NT2/D1 (cell line): Measurements from ENCODE around the gene SMIM8.

Source experiments
- DNase-seq: peaks from one replicate; pipeline ENCODE4 v3.0.0-alpha.2; 2011; ENCODE audit warnings: low read depth, low spot score
- H3K27me3 ChIP-seq: 2 replicates; pipeline ENCODE4 v1.6.0; 2011; ENCODE audit warnings: mild to moderate bottlenecking; ENCODE audit not compliant: insufficient read length, insufficient read depth
- H3K36me3 ChIP-seq: 2 replicates; pipeline ENCODE4 v1.6.1; 2011; ENCODE audit warnings: mild to moderate bottlenecking, low read length, mixed read lengths; ENCODE audit not compliant: insufficient read depth, insufficient read length
- H3K4me1 ChIP-seq: 2 replicates; pipeline ENCODE4 v1.5.1; 2011; ENCODE audit not compliant: insufficient read depth, insufficient read length
- H3K4me3 ChIP-seq: 2 replicates; pipeline ENCODE4 v1.5.1; 2011; ENCODE audit warnings: low read depth; ENCODE audit not compliant: insufficient read length
- H3K9ac ChIP-seq: 2 replicates; pipeline ENCODE4 v1.6.0; 2011; ENCODE audit warnings: low read depth; ENCODE audit not compliant: insufficient read length
- H3K9me3 ChIP-seq: 2 replicates; pipeline ENCODE4 v1.5.1; 2011; ENCODE audit warnings: mild to moderate bottlenecking, low read length; ENCODE audit not compliant: insufficient read depth
- SUZ12 ChIP-seq: IDR thresholded peaks from 2 replicates; pipeline ENCODE4 v1.6.1; 2011; ENCODE audit not compliant: insufficient read length, insufficient read depth; ENCODE audit errors: extremely low read depth
- YY1 ChIP-seq: IDR thresholded peaks from 2 replicates; pipeline ENCODE4 v1.6.1; 2011; ENCODE audit not compliant: insufficient read length, insufficient read depth
- ZNF274 ChIP-seq: IDR thresholded peaks from 2 replicates; pipeline ENCODE4 v1.6.1; 2011; ENCODE audit warnings: mild to moderate bottlenecking, low read depth, low read length

Gene SMIM8

GRCh38 chr6:87349896-87350295 is 27.5 kb downstream of the SMIM8 start:
- H3K27me3 ChIP-seq, result no peaks in the 10 kb centered on the region
- DNase-seq, result no peak
- H3K4me1 ChIP-seq, result no peaks in the 10 kb centered on the region
- H3K4me3 ChIP-seq, result no peak overlapping the region
- H3K36me3 ChIP-seq, result no peaks in the 10 kb centered on the region
- H3K9me3 ChIP-seq, result no peaks in the 10 kb centered on the region
- TF ChIP-seq SUZ12, result no peak
- no peak for TF ChIP-seq ZNF274
- no peak for TF ChIP-seq YY1
- H3K9ac ChIP-seq, result no peak overlapping the region

- DNase-seq, result no peak
- no peaks in the 10 kb centered on the region for H3K36me3 ChIP-seq
- TF ChIP-seq ZNF274 (no peak), SUZ12 (no peak), YY1 (no peak)
- H3K4me1 ChIP-seq, result no peaks in the 10 kb centered on the region
- H3K9ac ChIP-seq, result no peak overlapping the region
- H3K9me3 ChIP-seq, result no peaks in the 10 kb centered on the region
- H3K4me3 ChIP-seq, result no peak overlapping the region
- H3K27me3 ChIP-seq, result no peaks in the 10 kb centered on the region
Measured at GRCh38 chr6:87350516-87350915, 28.1 kb downstream of the SMIM8 start.

GRCh38 chr6:87351583-87351982 is 29.2 kb downstream of the SMIM8 start:
- H3K27me3 ChIP-seq, result no peaks in the 10 kb centered on the region
- no peak overlapping the region for H3K9ac ChIP-seq
- no peaks in the 10 kb centered on the region for H3K36me3 ChIP-seq
- no peak for DNase-seq
- no peaks in the 10 kb centered on the region for H3K4me1 ChIP-seq
- TF ChIP-seq YY1 (no peak), ZNF274 (no peak), SUZ12 (no peak)
- no peak overlapping the region for H3K4me3 ChIP-seq
- H3K9me3 ChIP-seq, result no peaks in the 10 kb centered on the region

- no peaks in the 10 kb centered on the region for H3K36me3 ChIP-seq
- H3K9me3 ChIP-seq, result no peaks in the 10 kb centered on the region
- DNase-seq, result no peak
- no peak overlapping the region for H3K4me3 ChIP-seq
- no peaks in the 10 kb centered on the region for H3K4me1 ChIP-seq
- no peak overlapping the region for H3K9ac ChIP-seq
- H3K27me3 ChIP-seq, result no peaks in the 10 kb centered on the region
- TF ChIP-seq ZNF274 (no peak), YY1 (no peak), SUZ12 (no peak)
Measured at GRCh38 chr6:87356181-87356580, 33.8 kb downstream of the SMIM8 start.

- Histone ChIP-seq H3K4me1 (no peaks in the 10 kb centered on the region), H3K9ac (no peak overlapping the region), H3K4me3 (no peak overlapping the region), H3K9me3 (no peaks in the 10 kb centered on the region), H3K36me3 (no peaks in the 10 kb centered on the region), H3K27me3 (no peaks in the 10 kb centered on the region)
- no peak for TF ChIP-seq YY1
- no peak for TF ChIP-seq ZNF274
- no peak for TF ChIP-seq SUZ12
- DNase-seq, result no peak
Measured at GRCh38 chr6:87357479-87358196, 35.2 kb downstream of the SMIM8 start.

GRCh38 chr6:87364602-87365252 is 42.3 kb downstream of the SMIM8 start:
- no peak for DNase-seq
- Histone ChIP-seq H3K27me3 (no peaks in the 10 kb centered on the region), H3K36me3 (no peaks in the 10 kb centered on the region), H3K4me1 (no peaks in the 10 kb centered on the region), H3K4me3 (no peak overlapping the region), H3K9me3 (peaks cover 23% of the 10 kb centered on the region; the same call in 1 of the 2 replicates), H3K9ac (no peak overlapping the region)
- TF ChIP-seq SUZ12 (no peak), ZNF274 (no peak), YY1 (no peak)

GRCh38 chr6:87366072-87366827 is 43.9 kb downstream of the SMIM8 start:
- TF ChIP-seq YY1 (no peak), ZNF274 (no peak), SUZ12 (no peak)
- no peak overlapping the region for H3K9ac ChIP-seq
- H3K27me3 ChIP-seq, result no peaks in the 10 kb centered on the region
- no peak overlapping the region for H3K4me3 ChIP-seq
- DNase-seq, result no peak
- H3K4me1 ChIP-seq, result no peaks in the 10 kb centered on the region
- no peaks in the 10 kb centered on the region for H3K36me3 ChIP-seq
- H3K9me3 ChIP-seq, result peaks cover 25% of the 10 kb centered on the region; the same call in 1 of the 2 replicates
